ENCODE results near the gene MCF2L2. TPM values are rescaled to one million over a fixed set of nuclear protein-coding genes. Genes with fewer than 3 reads are reported as not detected.
A peak's percentile ranks its signal among the peaks of the same experiment; 100 is the strongest.
"Not testable (repeated sequence)": the region's sequence is repeated elsewhere in the genome, so short reads cannot be mapped to it uniquely, and the experiment has no call there.

Gene MCF2L2
- total and polyA plus RNA-seq, 2 donors = 0.44 to 3.6 TPM

GRCh38 chr3:183437061-183437460 lies 8.6 kb upstream of the MCF2L2 start:
- DNase-seq (ENCODE audit: extremely low spot score) = no peak
- Histone ChIP-seq H3K27ac (ENCODE audit: low read depth) (no peak overlapping the region), H3K36me3 (ENCODE audit: insufficient read depth) (no peaks in the 10 kb centered on the region), H3K4me1 (ENCODE audit: insufficient read depth) (no peaks in the 10 kb centered on the region), H3K4me3 (ENCODE audit: low read depth, low read length) (no peak overlapping the region)
- WGBS = 42% methylated on average over 1 of the region's 1 CpG

GRCh38 chr3:183435661-183436060 lies 7.2 kb upstream of the MCF2L2 start:
- no peaks in the 10 kb centered on the region for H3K36me3 ChIP-seq (ENCODE audit: insufficient read depth)
- H3K27ac ChIP-seq (ENCODE audit: low read depth) = no peak overlapping the region
- WGBS = 54% methylated on average over 1 of the region's 1 CpG
- no peaks in the 10 kb centered on the region for H3K4me1 ChIP-seq (ENCODE audit: insufficient read depth)
- no peak overlapping the region for H3K4me3 ChIP-seq (ENCODE audit: low read depth, low read length)
- no peak for DNase-seq (ENCODE audit: extremely low spot score)

DNA sequence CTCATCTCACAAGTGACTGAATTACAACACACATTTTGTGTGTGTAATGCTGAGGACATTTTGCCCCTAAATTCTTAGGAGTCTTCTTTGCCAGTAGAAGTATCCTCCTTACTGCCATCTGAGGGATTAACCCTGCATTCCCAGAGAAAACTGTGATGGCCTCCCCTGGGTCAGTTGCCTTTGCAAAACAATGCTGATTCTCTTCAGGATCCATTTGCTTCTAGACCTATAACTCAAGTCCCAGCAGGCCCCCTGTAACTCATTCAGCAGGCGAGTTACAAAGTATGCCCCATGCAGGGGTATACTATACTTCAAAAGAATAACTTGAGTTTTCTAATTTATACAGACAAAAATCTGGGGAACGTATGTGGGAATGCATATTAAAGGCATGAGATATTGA lies 6.6 kb upstream of the MCF2L2 start:
- Histone ChIP-seq H3K27ac (ENCODE audit: low read depth) (no peak overlapping the region), H3K4me1 (ENCODE audit: insufficient read depth) (no peaks in the 10 kb centered on the region), H3K36me3 (ENCODE audit: insufficient read depth) (no peaks in the 10 kb centered on the region), H3K4me3 (ENCODE audit: low read depth, low read length) (no peak overlapping the region)
- 65% methylated on average over 2 of the region's 2 CpGs for WGBS
- no peak for DNase-seq (ENCODE audit: extremely low spot score)

DNA sequence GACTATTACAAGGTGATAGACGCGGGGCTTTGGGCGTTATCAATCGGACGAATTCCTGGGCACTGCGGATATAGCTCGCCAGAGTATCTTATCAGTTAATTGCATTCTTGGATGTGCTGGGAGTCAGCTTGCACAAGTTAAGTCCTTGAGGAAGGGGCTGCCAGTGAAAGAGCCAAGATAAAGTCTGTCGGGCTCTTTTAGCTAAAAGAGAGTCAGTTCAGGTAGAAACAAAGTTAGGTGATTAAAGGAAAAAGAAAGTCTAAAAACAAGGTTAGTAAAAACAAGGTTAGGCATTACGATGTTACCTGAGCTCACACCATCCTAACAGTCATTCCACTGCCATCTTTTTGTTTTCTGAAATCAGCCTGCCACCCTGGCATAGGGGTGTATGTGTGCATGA lies 6.1 kb upstream of the MCF2L2 start:
- Histone ChIP-seq H3K4me3 (ENCODE audit: low read depth, low read length) (no peak overlapping the region), H3K27ac (ENCODE audit: low read depth) (no peak overlapping the region), H3K36me3 (ENCODE audit: insufficient read depth) (no peaks in the 10 kb centered on the region), H3K4me1 (ENCODE audit: insufficient read depth) (no peaks in the 10 kb centered on the region)
- WGBS = 22% methylated on average over 9 of the region's 9 CpGs
- no peak for DNase-seq (ENCODE audit: extremely low spot score)

- no peak overlapping the region for H3K27ac ChIP-seq (ENCODE audit: low read depth)
- WGBS = 69% methylated on average over 5 of the region's 5 CpGs
- no peak overlapping the region for H3K4me3 ChIP-seq (ENCODE audit: low read depth, low read length)
- no peak for DNase-seq (ENCODE audit: extremely low spot score)
- H3K4me1 ChIP-seq (ENCODE audit: insufficient read depth) = no peaks in the 10 kb centered on the region
- no peaks in the 10 kb centered on the region for H3K36me3 ChIP-seq (ENCODE audit: insufficient read depth)
Measured at GRCh38 chr3:183430325-183430957, 2.0 kb upstream of the MCF2L2 start.

GRCh38 chr3:183427876-183428446 lies 458 bp downstream of the MCF2L2 start:
- WGBS = under 1% methylated on average over 47 of the region's 47 CpGs
- DNase-seq (ENCODE audit: extremely low spot score) = no peak
- H3K4me1 ChIP-seq (ENCODE audit: insufficient read depth) = no peaks in the 10 kb centered on the region
- peak overlapping the region; percentile 75 for H3K4me3 ChIP-seq (ENCODE audit: low read depth, low read length)
- H3K36me3 ChIP-seq (ENCODE audit: insufficient read depth) = no peaks in the 10 kb centered on the region
- no peak overlapping the region for H3K27ac ChIP-seq (ENCODE audit: low read depth)

GRCh38 chr3:183427196-183427875 lies 1.1 kb downstream of the MCF2L2 start:
- H3K27ac ChIP-seq (ENCODE audit: low read depth) = no peak overlapping the region
- no peaks in the 10 kb centered on the region for H3K4me1 ChIP-seq (ENCODE audit: insufficient read depth)
- H3K4me3 ChIP-seq (ENCODE audit: low read depth, low read length) = peak overlapping the region; percentile 75
- 36% methylated on average over 28 of the region's 28 CpGs for WGBS
- DNase-seq (ENCODE audit: extremely low spot score) = no peak
- no peaks in the 10 kb centered on the region for H3K36me3 ChIP-seq (ENCODE audit: insufficient read depth)

- DNase-seq (ENCODE audit: extremely low spot score); H3K4me1 ChIP-seq (ENCODE audit: insufficient read depth); H3K4me3 ChIP-seq (ENCODE audit: low read depth, low read length); H3K27ac ChIP-seq (ENCODE audit: low read depth); H3K36me3 ChIP-seq (ENCODE audit: insufficient read depth): not testable (repeated sequence)
- 97% methylated on average over 2 of the region's 2 CpGs for WGBS
Measured at GRCh38 chr3:183418807-183419206, 9.6 kb downstream of the MCF2L2 start.

DNA sequence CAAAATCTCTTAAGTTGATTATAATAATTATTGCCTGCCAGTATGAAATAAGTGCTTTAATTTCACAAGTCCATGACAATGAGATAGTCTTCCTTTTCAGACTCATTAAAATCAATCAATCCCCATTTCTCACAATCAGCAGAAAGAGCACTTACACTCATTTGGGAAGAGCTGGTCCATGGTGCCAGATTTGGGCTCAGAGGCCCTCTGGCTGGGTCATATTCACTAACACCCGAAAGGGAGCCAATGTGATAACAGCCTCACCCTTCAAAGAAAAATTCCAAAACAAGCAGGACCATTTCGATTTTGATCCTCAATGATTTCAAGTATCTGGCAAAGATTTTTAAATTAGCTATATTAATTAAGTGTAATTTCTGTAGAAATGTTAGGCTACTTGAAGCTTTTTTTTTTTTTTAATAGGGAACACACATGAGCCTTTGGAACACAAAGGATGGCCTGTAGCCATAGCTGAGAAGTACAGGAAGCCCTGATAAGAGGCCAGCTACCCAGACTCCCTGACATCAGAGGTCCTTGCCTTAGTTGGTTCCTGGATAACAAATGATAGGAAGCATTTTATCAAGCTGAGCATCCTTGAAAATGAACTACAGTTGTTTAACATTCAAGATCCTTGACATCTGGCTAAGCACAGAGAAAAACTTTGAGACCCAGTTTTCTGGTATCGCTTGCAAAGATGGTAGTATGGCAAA lies 17.1 kb downstream of the MCF2L2 start:
- WGBS = 83% methylated on average over 3 of the region's 3 CpGs
- Histone ChIP-seq H3K4me3 (ENCODE audit: low read depth, low read length) (no peak overlapping the region), H3K4me1 (ENCODE audit: insufficient read depth) (no peaks in the 10 kb centered on the region), H3K36me3 (ENCODE audit: insufficient read depth) (no peaks in the 10 kb centered on the region), H3K27ac (ENCODE audit: low read depth) (no peak overlapping the region)
- no peak for DNase-seq (ENCODE audit: extremely low spot score)

DNA sequence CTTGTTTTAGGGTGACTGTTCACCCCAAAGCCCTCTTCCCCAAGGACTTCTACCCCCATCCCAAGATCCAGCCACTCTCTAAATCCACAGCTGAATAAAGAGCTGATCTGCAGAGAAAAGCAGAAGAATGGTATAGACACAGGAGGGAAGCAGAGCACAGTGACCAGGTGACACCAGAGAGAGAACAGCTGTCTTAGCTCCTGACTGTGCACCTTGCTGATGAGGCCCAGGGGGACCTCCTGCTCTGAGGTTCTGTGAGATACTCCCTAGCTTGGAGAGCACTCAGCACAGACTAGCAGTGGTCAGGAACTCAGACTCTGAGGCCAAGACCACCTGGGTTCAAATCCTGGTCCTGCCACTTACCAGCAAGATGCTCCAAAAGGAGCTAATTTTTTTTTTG lies 17.7 kb downstream of the MCF2L2 start:
- Histone ChIP-seq H3K4me1 (ENCODE audit: insufficient read depth) (no peaks in the 10 kb centered on the region), H3K36me3 (ENCODE audit: insufficient read depth) (no peaks in the 10 kb centered on the region), H3K27ac (ENCODE audit: low read depth) (no peak overlapping the region), H3K4me3 (ENCODE audit: low read depth, low read length) (no peak overlapping the region)
- DNase-seq (ENCODE audit: extremely low spot score) = no peak

DNA sequence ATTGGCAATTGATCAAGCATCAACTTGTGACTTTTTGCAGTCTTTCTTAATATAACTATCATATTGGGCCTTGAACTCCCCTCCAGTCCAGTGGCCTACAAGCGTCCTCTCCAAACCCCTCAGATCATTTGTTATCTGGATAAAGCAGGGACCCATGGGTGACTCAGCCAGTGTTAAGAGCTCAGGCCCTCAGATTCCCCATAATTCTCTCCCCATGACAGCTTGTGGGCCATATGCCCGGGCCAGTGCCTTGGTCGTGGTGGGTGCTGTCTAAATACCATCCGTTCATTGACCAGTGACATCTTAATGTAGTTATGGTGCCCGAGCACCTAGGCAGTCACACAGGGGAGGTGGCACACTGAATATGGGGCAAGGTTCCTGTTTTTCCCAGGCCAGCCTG lies 18.1 kb downstream of the MCF2L2 start:
- DNase-seq (ENCODE audit: extremely low spot score) = no peak
- no peak overlapping the region for H3K4me3 ChIP-seq (ENCODE audit: low read depth, low read length)
- H3K27ac ChIP-seq (ENCODE audit: low read depth) = no peak overlapping the region
- no peaks in the 10 kb centered on the region for H3K4me1 ChIP-seq (ENCODE audit: insufficient read depth)
- 73% methylated on average over 5 of the region's 5 CpGs for WGBS
- no peaks in the 10 kb centered on the region for H3K36me3 ChIP-seq (ENCODE audit: insufficient read depth)

DNA sequence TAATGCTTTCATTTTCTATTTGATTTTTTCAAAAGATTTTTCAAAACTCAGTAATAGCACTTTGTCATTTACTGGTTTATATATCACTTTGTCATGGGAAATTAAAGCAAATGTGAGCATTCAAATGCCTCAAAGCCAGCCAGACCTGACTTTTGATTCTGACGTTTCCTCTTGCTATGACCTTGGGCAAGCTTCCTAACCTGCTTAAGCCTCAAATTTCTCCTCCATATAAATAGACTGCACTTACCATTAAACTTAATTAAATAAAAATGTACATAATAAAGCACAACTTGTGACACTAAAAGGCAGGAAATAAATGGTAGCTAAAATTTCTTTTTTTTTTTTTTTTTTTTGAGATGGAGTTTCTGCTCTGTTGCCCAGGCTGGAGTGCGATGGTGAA lies 19.2 kb downstream of the MCF2L2 start:
- no peaks in the 10 kb centered on the region for H3K4me1 ChIP-seq (ENCODE audit: insufficient read depth)
- no peak for DNase-seq (ENCODE audit: extremely low spot score)
- 73% methylated on average over 2 of the region's 2 CpGs for WGBS
- H3K27ac ChIP-seq (ENCODE audit: low read depth) = no peak overlapping the region
- H3K4me3 ChIP-seq (ENCODE audit: low read depth, low read length) = no peak overlapping the region
- no peaks in the 10 kb centered on the region for H3K36me3 ChIP-seq (ENCODE audit: insufficient read depth)

DNA sequence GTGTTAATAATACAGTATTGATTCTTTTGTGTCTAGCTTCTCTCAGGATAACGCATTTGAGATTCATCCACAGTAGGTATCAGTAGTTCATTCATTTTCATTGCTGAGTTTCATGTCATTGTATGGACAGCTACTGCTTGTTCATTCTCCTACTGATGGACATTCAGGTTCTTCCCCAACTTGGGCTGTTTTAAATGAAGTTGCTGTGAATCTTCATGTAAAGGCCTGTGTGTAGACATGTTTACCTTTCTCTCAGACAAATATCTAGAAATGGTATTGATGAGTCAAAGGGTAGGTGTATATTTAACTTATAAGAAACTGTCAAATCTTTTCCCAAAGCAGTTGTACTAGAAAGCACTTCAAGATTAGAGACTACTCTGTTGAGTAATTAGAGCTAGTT lies 26.7 kb downstream of the MCF2L2 start:
- H3K4me3 ChIP-seq (ENCODE audit: low read depth, low read length) = no peak overlapping the region
- no peaks in the 10 kb centered on the region for H3K36me3 ChIP-seq (ENCODE audit: insufficient read depth)
- no peaks in the 10 kb centered on the region for H3K4me1 ChIP-seq (ENCODE audit: insufficient read depth)
- DNase-seq (ENCODE audit: extremely low spot score) = no peak
- no peak overlapping the region for H3K27ac ChIP-seq (ENCODE audit: low read depth)
- 97% methylated on average over 1 of the region's 1 CpG for WGBS

DNA sequence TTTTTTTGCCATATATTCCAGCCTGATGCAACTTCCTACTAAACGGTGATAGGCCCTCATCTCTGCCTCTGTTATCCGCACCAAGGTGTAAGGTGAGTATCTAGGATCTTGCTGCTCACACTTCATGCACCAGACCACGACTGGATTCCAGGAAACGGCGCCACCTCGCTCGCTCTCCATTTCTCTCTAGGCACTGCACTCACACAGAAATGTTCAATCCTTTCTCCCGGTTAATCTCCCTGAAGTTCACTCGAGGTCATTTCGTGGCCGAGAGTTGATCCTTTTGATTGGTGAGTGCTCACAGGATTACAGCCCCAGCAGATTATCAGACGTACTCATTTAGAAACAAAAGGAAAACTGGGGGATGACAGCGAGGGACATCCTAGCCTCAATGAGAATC lies 28.1 kb downstream of the MCF2L2 start:
- no peak overlapping the region for H3K27ac ChIP-seq (ENCODE audit: low read depth)
- DNase-seq (ENCODE audit: extremely low spot score) = no peak
- no peaks in the 10 kb centered on the region for H3K4me1 ChIP-seq (ENCODE audit: insufficient read depth)
- H3K36me3 ChIP-seq (ENCODE audit: insufficient read depth) = no peaks in the 10 kb centered on the region
- 39% methylated on average over 13 of the region's 13 CpGs for WGBS
- H3K4me3 ChIP-seq (ENCODE audit: low read depth, low read length) = no peak overlapping the region
